ENCODE results near the gene MMP24. TPM values are rescaled to one million over a fixed set of nuclear protein-coding genes. Genes with fewer than 3 reads are reported as not detected.

The MMP24 gene
- polyA plus RNA-seq, 1 of the 3 experiments (the other 2 are of a cell fraction): 18.1 TPM

DNA sequence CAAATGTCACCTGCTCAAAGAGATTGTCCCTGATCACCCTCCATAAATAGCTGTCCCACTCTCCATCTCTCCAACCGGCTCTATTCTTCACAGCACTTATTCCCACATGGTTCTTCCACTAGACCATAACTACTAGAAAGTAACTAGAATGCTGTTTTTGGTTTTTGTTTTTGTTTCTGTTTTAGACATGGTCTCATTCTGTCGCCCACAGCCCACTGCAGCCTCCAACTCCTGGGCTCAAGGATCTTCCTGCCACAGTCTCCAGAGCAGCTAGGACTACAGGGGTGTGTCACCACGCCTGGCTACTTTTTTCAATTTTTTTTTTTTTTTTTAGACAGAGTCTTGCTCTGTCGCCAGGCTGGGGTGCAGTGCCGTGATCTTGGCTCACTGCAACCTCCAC lies 12.2 kb downstream of the MMP24 start:
- 88% methylated on average over 5 of the region's 5 CpGs for WGBS (ENCODE audit: low lambda C conversion rate)
- CTCF ChIA-PET: interaction anchor here (0.7 to 1.0 kb wide), 2 partner anchors 17 to 142 kb away, joined by 3 read pairs; no protein-coding TSS in a partner anchor

More for the DNA sequence above, 12.2 kb downstream of the MMP24 start:
- H3K9me2 ChIP-seq: no peaks in the 10 kb centered on the region
- H3K4me2 ChIP-seq: no peak overlapping the region
- no peaks in the 10 kb centered on the region for H3F3A ChIP-seq (replicated peaks; ENCODE audit: insufficient read depth)
- no peak overlapping the region for H3K9ac ChIP-seq
- H3K9me3 ChIP-seq: no peaks in the 10 kb centered on the region
- TF ChIP-seq, protein P1, sequence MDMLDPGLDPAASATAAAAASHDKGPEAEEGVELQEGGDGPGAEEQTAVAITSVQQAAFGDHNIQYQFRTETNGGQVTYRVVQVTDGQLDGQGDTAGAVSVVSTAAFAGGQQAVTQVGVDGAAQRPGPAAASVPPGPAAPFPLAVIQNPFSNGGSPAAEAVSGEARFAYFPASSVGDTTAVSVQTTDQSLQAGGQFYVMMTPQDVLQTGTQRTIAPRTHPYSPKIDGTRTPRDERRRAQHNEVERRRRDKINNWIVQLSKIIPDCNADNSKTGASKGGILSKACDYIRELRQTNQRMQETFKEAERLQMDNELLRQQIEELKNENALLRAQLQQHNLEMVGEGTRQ (IDR thresholded peaks at IDR 0.05; ENCODE audit: borderline replicate concordance, low read depth, low read length): no peak
- no peak for TF ChIP-seq GATA2 (CRISPR knock-in tag; IDR thresholded peaks at IDR 0.05)
- no peak for TF ChIP-seq SIN3A (IDR thresholded peaks at IDR 0.05; ENCODE audit: borderline replicate concordance, low read depth, low read length)
- no peak for TF ChIP-seq RAD21 (IDR thresholded peaks at IDR 0.05; ENCODE audit: low read length)
- no peak for TF ChIP-seq SMC3 (IDR thresholded peaks at IDR 0.05; ENCODE audit: low read depth, low read length)
- no peak for TF ChIP-seq RCOR1 (IDR thresholded peaks at IDR 0.05; ENCODE audit: low read length)
- no peak for TF ChIP-seq CHD2 (IDR thresholded peaks at IDR 0.05; ENCODE audit: low read length, partially characterized antibody)
- no peak for TF ChIP-seq RFX5 (IDR thresholded peaks at IDR 0.05; ENCODE audit: low read length)
- TF ChIP-seq USF1 (IDR thresholded peaks at IDR 0.05; ENCODE audit: borderline replicate concordance, low read depth): no peak
- no peak for TF ChIP-seq MXI1 (IDR thresholded peaks at IDR 0.05; ENCODE audit: low read depth, low read length)
- TF ChIP-seq NFIC (IDR thresholded peaks at IDR 0.05; ENCODE audit: borderline replicate concordance): no peak
- TF ChIP-seq, protein P2, sequence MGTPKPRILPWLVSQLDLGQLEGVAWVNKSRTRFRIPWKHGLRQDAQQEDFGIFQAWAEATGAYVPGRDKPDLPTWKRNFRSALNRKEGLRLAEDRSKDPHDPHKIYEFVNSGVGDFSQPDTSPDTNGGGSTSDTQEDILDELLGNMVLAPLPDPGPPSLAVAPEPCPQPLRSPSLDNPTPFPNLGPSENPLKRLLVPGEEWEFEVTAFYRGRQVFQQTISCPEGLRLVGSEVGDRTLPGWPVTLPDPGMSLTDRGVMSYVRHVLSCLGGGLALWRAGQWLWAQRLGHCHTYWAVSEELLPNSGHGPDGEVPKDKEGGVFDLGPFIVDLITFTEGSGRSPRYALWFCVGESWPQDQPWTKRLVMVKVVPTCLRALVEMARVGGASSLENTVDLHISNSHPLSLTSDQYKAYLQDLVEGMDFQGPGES (IDR thresholded peaks at IDR 0.05; ENCODE audit: low read depth, low read length): no peak
- TF ChIP-seq NRF1 (IDR thresholded peaks at IDR 0.05; ENCODE audit: low read depth, low read length): no peak
- TF ChIP-seq ZBTB33 (IDR thresholded peaks at IDR 0.05; ENCODE audit: borderline replicate concordance, low read depth): no peak
- no peak for TF ChIP-seq EZH2phosphoT487 (IDR thresholded peaks at IDR 0.05; ENCODE audit: borderline replicate concordance, low read depth)
- no peak for TF ChIP-seq TCF12 (IDR thresholded peaks at IDR 0.05)
- TF ChIP-seq CTCF (IDR thresholded peaks at IDR 0.05): no peak
- no peak for DNase-seq
- POLR2A ChIA-PET: no interaction called here
- H3K4me3 ChIP-seq (ENCODE audit: low read depth in 2 of 2, low read length in 1 of 2): no peak overlapping the region
- no peaks in the 10 kb centered on the region for H3K27me3 ChIP-seq (ENCODE audit: insufficient read depth)
- H3K79me2 ChIP-seq (ENCODE audit: insufficient read depth): no peaks in the 10 kb centered on the region
- H3K4me1 ChIP-seq (ENCODE audit: control insufficient read depth in 1 of 2, insufficient read depth in 2 of 2, low read depth in 1 of 2, low read length in 1 of 2): no peaks in the 10 kb centered on the region
- H3K36me3 ChIP-seq (replicated peaks in 1 of 2; ENCODE audit: control insufficient read depth in 1 of 2, insufficient read depth in 2 of 2, low read length in 1 of 2): no peaks in the 10 kb centered on the region
- H4K20me1 ChIP-seq (ENCODE audit: insufficient read depth): no peaks in the 10 kb centered on the region
- no peak overlapping the region for H2AFZ ChIP-seq (ENCODE audit: low read depth)
- H3K27ac ChIP-seq (ENCODE audit: low read depth in 2 of 2, low read length in 1 of 2): no peak overlapping the region

Measured in SK-N-SH (cell line).